Hepatocyte (in vitro differentiated cells): Measurements from ENCODE around the gene APLP1.

ENCODE experiments used
- CTCF ChIP-seq: fragments of 200-600 bp; sonication (generic); IDR thresholded peaks from 2 replicates; pipeline ENCODE4 v1.5.1; 2016; ENCODE audit warnings: antibody characterized with exemption, mild to moderate bottlenecking; ENCODE audit not compliant: poor library complexity
- EZH2 ChIP-seq: fragments of 200-600 bp; sonication (generic); IDR thresholded peaks from 2 replicates; pipeline ENCODE4 v1.6.1; 2016; ENCODE audit warnings: antibody characterized with exemption, mild to moderate bottlenecking, borderline replicate concordance

- TF ChIP-seq CTCF = no peak
- TF ChIP-seq EZH2 = no peak
Observed at GRCh38 chr19:35904311-35905068, 36.1 kb downstream of the APLP1 start.
